Head of caudate nucleus (tissue), 42 donors: Measurements from ENCODE around the gene BCL6B.
"Not testable (repeated sequence)": the region's sequence is repeated elsewhere in the genome, so short reads cannot be mapped to it uniquely, and the experiment has no call there.

Experiments
- DNase-seq, 42 donors: peaks; one replicate each; pipeline versions ENCODE4 v3.0.0 to v3.0.0-alpha.2; 2020 to 2021; ENCODE audit warnings: mixed read lengths in 7 of 42
- intact Hi-C: fragments of 100-400 bp; cut with DNase I; formaldehyde crosslinking; loops from one replicate; pipeline ENCODE4 v1.15.0; 2022

Gene BCL6B

GRCh38 chr17:7022781-7023571 lies at the start of gene BCL6B:
TSS of gene BCL6B (plus strand) at chr17:7023050. CDS start at chr17:7023672, 622 bp downstream.
- no peak for DNase-seq
- intact Hi-C loops: loop anchor here (5.0 kb wide), 1 partner anchor 111 kb away; no protein-coding TSS in a partner anchor

DNA sequence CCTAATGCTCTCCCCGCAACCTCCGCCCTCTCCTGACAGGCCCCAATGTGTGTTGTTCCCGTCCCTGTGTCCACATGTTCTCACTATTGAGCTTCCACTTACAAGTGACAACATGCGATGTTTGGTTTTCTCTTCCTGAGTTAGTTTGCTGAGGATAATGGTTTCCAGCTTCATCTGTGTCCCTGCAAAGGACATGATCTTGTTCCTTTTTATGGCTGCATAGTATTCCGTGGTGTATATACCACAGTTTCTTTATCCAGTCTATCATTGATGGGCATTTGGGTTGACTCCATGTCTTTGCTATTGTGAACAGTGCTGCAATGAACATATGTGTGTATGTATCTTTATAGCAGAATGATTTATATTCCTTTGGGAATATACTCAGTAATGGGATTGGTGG lies 43.4 kb upstream of the BCL6B start:
- DNase-seq, intact Hi-C loops: not testable (repeated sequence)

DNA sequence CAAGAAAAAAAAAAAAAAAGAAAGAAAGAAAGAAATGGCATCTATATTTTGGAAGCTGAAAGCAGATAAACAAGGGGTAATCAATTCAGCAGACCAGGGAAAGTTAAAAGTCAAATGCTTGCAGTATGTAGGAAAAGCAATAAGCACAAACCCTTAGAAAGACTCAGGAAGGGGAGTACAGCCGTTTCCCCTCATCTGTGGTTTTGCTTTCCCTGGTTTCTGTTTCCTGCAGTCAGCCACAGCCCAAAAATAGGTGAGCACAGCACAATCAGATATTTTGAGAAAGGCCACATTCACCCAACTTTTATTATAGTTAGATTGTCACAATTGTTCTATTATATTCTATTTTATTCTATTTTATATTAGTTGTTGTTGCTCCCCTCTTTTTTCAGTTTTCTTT lies 41.4 kb upstream of the BCL6B start:
- DNase-seq: no peak
- intact Hi-C loops: no loop called here

DNA sequence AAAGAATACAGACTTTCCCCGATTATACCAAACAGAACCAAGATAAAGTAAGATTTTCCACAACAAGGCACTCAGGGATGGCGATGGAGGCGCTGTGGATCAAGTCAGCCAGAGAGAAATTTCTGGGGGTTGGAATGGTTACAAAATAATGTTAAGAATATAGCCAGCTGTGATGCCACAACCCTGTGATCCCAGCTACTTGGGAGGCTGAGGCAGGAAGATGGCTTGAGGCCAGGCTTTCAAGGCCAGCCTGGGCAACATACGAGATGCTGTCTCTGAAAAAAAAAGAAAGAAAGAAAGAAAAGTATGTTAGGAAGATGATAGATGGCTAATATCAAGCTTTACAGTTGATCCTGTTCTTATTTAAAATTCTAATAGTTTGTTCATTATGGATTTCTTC lies 37.6 kb upstream of the BCL6B start:
- DNase-seq: no peak
- intact Hi-C loops: no loop called here

- intact Hi-C loops: no loop called here
Observed at GRCh38 chr17:6986676-6987075, 36.2 kb upstream of the BCL6B start.

DNA sequence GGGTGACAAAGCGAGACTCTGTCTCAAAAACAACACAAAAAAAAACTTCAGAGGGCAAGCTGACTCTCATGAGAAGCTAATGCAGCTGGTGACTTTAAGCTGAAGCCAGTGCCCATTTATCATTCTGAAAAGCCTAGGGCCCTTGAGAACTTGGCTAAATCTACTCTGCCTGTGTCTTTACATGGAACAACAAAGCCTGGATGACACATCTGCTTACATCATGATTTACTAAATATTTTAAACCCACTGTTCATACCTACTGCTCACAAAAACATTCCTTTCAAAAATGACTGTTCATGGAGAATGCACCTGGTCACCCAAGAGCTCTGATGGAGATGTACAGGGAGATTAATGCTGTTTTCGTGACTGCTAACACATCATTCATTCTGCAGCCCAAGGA lies 33.1 kb upstream of the BCL6B start:
- intact Hi-C loops: no loop called here
- DNase-seq: no peak

More at GRCh38 chr17:6986676-6987075, 36.2 kb upstream of the BCL6B start:
- no peak for DNase-seq

- DNase-seq, intact Hi-C loops: not testable (repeated sequence)
Observed at GRCh38 chr17:6993613-6994056, 29.2 kb upstream of the BCL6B start.

DNA sequence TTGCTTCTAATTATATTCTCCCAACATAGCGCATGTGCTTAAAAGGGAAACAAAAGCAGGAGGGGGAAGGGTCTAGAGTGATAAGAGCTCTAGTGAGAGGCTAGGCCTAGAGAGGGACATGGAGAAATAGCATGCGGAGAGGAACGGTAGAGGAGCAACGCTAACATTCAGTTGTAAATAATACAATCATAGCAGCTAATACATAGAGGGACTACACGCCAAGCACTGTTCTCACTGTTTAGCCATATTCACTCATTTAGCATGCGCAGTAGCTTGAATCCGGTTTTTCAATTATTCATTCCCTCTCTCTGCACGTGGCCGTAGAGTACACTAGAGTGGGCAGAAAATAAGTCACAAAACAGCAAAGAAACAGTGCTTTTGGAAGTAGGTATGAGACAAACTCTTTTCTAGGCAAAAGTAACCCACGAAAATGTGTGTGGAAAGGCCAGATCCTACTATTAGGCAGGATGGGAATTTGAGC lies 28.7 kb upstream of the BCL6B start:
- no peak for DNase-seq
- intact Hi-C loops: no loop called here

DNA sequence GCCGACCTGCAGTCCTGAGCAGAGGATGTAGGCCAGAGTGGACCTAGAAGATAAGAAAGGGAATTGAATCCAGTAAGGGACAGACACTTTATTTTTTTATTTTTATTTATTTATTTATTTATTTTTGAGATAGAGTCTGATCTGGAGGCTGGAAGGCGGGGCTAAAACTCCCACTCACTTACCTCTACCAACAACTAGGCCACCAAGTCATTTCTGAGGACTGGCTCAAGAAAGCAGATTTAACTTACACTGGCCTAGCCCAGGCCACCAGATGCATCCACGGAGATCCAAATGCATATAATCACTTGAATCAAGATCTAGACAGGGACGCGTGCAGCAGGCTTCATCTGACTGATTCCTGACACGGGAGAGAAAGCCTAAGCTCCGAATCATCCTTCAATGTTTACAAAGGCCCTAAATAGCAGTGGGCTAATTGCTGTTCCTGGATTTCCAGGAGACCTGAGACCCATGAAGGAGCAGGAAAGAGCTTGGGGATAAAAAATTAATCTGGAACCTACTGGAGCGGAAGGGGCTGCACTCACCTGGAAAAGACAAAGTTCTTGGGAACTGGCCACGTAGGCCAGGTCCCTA lies 28.1 kb upstream of the BCL6B start:
- intact Hi-C loops: no loop called here
- DNase-seq: no peak

GRCh38 chr17:6995500-6996255 lies 27.2 kb upstream of the BCL6B start, which contains the start of gene ALOX12:
TSS of gene ALOX12 (plus strand) at chr17:6996049. CDS start at chr17:6996118, 69 bp downstream.
- no peak for DNase-seq
- intact Hi-C loops: no loop called here

GRCh38 chr17:6996256-6997011 lies 26.4 kb upstream of the BCL6B start:
- DNase-seq: no peak
- intact Hi-C loops: no loop called here

DNA sequence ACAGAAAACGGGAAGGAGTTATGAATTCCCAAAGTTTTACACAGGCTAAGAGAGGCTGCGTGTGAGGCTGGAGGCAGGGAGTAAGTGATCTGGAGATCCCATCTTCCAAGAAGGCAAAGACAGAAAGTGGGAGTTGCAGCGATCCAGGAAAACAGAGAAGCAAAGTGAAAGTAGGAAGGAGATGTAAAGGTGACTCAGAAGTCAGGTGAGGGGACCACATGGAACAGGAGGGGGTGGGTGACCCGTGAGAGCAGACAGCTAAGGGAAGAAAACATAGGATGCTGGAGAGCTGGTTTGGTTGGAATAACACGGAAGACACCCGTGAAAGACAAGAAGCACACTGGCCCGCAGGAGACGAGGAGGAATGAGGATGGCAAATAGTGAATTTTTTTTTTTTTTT lies 25.7 kb upstream of the BCL6B start:
- peak in 11 of 42 donors; percentile 15 to 61 (median 39) for DNase-seq
- intact Hi-C loops: no loop called here

DNA sequence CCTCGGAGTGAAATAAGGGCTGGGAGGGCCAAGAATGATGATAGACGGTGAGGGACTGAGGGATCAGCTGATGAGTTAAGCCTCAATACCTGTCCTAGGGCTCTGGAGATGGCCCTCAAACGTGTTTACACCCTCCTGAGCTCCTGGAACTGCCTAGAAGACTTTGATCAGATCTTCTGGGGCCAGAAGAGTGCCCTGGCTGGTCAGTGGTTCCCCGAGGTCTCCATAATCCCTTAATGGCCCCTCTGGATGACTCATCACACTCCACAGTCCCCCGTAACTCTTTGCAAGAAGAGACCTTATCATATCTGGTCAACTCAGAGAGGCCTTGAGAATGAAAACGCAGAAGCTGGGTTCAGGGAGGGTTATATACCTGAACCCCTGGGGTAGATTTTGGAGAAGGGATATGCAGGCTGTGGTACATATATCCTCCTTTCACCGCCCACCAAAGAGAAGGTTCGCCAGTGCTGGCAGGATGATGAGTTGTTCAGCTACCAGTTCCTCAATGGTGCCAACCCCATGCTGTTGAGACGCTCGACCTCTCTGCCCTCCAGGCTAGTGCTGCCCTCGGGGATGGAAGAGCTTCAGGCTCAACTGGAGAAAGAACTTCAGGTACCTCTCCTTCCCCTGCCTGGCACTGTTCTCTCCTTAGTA lies 23.9 kb upstream of the BCL6B start:
- no peak for DNase-seq
- intact Hi-C loops: no loop called here

DNA sequence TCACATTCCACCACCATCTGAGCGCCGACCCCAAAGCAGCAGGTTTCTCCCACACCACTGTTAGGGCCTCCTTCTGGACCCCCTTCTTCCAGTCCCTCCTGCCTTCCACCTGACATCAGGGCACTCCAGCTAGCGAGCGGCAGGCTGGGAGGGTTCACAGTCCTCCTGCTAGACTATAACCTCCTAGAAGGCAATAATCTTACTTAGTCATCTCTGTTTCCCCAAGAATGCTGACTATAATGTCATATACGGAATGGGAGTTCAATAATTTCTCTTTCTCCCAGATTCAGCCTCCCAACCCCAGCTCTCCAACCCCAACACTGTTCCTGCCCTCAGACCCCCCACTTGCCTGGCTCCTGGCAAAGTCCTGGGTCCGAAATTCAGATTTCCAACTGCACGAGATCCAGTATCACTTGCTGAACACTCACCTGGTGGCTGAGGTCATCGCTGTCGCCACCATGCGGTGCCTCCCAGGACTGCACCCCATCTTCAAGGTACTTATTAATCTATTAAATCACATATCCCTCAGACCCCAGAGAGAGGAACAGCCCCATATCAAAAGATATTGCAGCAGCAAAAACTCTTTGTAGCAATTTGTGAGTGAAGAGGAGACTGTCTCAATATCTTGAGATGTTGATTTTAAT lies 21.4 kb upstream of the BCL6B start:
- intact Hi-C loops: loop anchor here (5.0 to 10.0 kb wide), 2 partner anchors 89 to 157 kb away; no protein-coding TSS in a partner anchor
- DNase-seq: peak in 8 of 42 donors; percentile 37 to 66 (median 48)

GRCh38 chr17:7002288-7003047 lies 20.4 kb upstream of the BCL6B start:
- no peak for DNase-seq
- intact Hi-C loops: loop anchor here (5.0 to 10.0 kb wide), 2 partner anchors 90 to 158 kb away; no protein-coding TSS in a partner anchor

DNA sequence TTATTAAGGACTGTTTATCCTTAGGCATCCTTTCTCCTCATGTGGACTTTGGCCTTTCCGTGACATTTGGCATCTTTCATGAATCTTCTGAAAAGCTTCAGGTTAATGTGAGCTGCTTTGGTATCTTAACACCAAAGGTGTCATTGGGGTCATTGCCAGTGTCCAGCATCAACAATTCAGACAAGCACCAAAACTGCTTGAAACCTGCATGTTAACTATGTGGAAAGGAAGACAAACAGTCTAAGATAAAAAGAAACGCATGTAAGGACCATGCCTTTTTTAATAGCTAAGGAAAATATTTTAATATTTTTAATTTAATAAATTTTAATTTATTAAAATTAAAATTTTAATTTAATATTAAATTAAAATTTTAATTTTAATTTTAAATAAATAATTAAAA lies 19.1 kb upstream of the BCL6B start:
- DNase-seq: no peak
- intact Hi-C loops: loop anchor here (5.0 to 10.0 kb wide), 2 partner anchors 91 to 159 kb away; no protein-coding TSS in a partner anchor
